Stimulated activated CD4-positive, alpha-beta T cell treated with anti-CD3 and anti-CD28 coated beads, Interleukin-4, amount 100 ng/mL, for 1 hour (primary cell): ENCODE measurements around the gene PAFAH1B1.
A peak's percentile ranks its signal among the peaks of the same experiment; 100 is the strongest.
"Not testable (repeated sequence)": the region's sequence is repeated elsewhere in the genome, so short reads cannot be mapped to it uniquely, and the experiment has no call there.

Source experiments
- DNase-seq: peaks from one replicate; pipeline ENCODE4 v3.0.0-alpha.2; 2020

PAFAH1B1 gene

DNA sequence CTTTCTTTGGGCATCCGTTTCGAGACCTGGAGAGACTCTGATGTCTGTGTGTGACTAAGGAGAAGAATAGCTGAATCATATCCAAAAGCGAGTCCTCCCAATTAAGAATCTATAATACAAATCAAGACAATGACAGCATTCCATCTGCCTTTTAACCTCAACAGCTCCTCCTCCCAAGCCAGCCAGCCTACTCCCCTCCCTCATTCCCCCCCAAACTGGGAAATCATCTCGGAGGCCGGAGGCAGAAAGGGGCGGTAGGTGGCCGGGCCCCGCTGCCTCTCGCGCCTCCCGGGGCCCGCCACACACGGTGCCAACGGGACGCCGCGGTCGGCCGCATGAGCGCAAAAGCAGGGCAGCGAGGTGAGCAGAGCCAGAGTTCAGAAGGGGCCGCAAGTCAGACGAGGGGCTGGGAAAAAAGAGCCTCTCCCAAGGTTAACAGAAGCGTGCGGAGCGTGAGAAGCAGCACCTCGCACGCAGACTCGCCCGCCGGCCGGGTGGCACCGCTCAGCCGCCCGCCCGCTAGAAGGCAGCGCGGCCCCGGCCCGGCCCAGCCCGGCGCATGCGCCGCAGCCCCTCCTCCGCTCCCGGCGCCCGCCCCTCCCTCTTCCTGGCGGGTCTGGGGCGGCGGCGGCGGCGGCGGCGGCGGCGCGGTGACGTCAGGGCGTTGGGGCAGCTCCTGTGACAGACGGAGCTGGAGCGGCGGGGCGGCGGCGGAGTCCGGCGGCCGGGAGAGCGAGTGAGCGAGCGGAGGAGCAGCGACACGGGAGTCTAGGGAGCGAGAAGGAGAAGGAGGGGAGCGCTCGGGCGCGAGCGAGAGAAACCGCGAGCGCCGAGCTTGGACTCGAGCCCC lies at the start of gene PAFAH1B1:
TSS of gene PAFAH1B1 (plus strand) at position 684 of the 850 bp plus-strand sequence. CDS start 44,635 bp downstream, outside the sequence.
- DNase-seq = peak; percentile 96

DNA sequence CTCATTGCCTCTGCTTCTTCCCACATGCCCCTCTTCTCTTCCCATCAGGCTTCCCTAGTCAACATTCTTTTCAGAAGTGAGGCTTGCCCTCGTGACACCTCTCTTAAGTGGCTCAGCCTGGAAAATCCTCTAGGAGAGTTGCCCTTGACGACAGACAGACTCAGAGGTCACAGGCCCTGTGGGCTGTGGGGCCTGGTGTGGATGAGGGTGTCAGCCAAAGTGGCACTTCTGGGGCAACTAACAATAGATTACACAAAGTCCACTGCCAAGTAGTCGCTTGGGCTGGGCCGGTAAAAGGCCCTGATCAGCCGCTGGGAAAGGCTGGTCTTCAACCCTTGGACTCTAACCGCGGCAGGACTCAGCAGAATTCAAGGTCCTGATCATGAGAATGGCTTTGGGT lies 48.1 kb upstream of the PAFAH1B1 start:
- DNase-seq = no peak

DNA sequence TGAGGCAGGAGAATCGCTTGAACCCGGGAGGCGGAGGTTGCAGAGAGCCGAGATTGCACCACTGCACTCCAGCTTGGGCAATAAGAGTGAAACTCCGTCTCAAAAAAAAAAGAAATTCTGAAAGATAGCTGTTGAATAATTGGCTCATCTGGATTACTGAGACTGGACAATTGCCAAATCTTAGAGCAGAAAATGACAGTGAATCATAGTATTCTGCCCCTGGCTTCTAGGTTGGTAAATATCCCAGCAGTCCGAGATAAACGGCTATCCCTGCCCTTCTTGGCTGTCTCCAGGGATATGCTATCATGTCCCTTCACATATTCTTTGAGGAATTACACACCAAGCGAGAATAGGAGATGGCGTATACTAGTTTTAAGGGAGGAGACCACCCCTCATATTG lies 46.3 kb upstream of the PAFAH1B1 start:
- no peak for DNase-seq

DNA sequence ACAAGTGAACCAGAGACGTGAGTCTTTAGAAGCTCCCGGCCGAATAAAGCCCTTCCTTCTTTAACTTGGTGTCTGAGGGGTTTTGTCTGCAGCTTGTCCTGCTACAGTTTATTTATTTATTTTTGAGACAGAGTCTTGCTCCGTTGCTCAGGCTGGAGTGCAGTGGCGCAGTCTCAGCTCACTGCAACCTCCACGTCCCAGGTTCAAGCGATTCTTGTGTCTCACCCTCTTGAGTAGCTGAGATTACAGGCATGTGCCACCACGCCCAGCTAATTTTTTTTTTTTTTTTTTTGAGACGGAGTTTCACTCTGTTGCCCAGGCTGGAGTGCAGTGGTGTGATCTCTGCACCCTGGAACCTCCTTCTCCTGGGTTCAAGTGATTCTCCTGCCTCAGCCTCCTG lies 45.4 kb upstream of the PAFAH1B1 start:
- not testable (repeated sequence) for DNase-seq

DNA sequence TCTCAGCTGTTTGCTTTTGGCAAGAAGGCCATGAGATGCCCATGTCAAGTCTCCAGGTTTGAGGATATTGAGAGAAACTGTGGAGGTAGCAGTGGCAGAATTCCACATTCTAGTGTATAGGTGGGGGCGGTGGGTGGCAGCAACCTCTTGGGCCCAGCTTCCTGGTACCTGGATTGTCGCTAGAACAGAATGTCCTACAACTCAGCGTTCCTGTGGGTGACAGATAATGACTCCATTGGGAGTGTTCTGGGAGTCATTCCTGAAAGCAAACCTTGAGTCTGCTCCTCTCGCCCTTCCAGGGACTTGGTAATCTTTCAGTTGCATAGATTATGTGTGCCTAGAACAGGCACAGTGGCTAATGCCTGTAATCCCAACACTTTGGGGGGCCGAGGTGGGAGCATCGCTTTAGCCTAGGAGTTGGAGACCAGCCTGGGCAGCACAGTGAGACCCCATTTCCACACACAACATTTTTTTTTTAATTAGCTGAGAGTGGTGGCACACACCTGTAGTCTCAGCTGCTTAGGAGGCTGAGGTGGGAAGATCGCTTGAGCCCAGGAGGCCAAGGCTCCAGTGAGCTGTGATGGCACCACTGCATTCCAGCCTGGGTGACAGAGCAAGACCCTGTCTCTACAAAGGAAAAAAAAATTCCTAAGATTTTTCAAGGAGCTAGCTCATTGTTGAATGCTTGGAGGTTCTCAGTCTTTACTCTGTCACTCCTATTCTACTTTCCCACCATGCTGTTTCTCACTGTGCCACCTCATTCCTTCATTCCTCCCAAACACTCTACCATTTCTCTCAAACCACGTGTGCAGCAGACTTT lies 43.9 kb upstream of the PAFAH1B1 start:
- DNase-seq = no peak

DNA sequence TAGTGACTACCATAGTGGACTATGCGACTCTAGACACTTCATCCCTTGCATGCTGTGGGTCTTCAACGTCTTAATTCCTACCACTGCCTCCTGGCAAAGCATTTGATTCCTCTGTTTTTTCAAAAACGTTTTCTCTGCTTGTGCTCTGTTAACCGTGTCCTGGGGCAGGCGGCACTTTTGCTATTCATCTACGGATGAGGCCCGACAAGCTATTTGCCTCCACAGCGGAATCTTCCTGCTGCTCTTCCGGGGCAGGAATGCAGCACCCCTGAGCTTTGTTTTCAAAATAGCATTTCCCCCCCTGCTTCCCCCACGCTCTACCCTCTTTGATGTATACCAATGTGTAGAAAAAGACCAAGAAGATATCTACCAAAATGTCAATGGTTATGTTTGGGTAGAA lies 42.0 kb upstream of the PAFAH1B1 start:
- DNase-seq = no peak

DNA sequence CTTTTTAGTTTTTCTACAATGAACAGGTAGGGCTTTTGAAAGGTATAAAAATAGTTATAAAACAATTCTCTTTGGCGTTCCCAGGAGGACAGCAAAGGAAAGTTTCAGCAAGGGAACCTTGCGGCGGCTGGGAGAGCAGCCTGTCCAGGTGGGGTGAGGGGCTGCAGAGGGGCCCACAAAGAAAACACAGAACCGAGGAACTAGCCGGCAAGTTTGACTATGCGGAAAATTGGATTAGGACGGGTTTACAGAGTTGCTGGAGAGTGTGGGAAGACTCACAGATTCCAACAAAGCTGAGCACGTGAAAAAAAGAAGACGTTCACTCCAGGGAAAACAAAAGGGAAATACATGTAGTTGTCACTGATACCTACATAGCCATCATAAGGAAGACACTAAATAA lies 41.5 kb upstream of the PAFAH1B1 start:
- no peak for DNase-seq

DNA sequence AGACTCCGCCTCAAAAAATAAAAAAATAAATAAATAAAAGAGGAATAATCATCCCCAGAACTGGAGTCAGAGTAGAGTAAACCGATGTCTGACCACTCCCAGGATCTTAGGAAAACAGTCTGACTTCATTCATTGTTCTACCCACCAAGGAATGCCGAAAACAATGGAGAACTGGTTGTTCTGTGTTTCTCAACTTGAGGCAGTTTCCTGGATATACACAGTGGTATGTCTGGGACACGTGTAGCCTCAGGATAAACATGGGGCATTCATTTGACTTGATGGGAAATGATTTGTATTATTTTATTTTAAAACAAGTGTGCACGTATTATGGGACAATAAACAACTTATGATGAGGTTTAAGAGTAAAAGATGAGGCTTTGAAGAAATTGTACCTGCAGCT lies 32.8 kb upstream of the PAFAH1B1 start:
- DNase-seq = no peak

DNA sequence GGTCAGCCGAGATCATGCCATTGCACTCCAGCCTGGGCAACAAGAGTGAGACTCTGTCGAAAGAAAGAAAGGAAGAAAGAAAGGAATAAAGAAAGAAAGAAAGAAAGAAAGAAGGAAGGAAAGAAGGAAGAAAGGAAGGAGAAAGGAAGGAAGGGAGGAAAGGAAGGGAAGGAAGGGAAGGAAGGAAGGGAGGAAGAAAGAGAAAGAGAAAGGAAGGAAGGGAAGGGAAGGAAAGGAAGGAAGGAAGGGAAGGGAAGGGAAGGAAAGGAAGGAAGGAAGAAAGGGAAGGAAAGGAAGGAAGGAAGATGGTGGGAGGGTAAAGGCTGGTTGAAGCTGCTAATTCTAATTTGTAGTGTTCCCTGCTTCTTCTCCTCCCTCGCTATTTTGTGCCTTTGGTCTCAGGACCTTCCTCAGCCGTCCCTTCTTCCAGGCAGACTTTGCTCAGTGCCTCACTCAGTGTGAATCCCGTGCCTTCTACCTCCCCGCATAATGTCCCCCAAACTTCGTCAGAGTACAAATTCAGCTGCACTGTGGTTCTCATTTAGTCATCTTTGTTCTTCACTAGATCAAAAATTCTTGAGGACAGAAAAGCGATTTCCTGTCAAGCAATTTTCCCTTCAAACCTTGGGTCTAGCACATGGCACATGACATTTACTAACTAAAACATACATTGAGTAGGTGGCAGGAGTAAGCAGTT lies 31.1 kb upstream of the PAFAH1B1 start:
- no peak for DNase-seq

DNA sequence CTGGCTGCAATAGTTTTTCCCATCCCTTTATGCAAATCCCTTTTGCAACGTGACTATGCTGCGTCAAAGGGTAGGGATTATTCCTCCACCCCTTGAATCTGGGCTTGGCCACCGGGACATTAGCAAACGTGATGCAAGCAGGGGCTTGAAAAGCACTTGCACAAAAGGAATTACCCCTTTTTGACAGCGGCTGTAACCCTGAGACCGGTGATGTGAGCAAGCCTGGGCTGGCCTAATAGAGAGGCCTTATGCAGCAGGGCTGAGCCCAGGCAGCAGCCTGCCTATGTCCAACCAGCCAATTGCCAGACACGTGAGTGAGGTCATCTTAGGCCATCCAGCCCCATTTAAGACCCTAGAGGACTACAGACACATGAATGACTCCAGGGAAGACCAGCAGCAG lies 30.4 kb upstream of the PAFAH1B1 start:
- no peak for DNase-seq

DNA sequence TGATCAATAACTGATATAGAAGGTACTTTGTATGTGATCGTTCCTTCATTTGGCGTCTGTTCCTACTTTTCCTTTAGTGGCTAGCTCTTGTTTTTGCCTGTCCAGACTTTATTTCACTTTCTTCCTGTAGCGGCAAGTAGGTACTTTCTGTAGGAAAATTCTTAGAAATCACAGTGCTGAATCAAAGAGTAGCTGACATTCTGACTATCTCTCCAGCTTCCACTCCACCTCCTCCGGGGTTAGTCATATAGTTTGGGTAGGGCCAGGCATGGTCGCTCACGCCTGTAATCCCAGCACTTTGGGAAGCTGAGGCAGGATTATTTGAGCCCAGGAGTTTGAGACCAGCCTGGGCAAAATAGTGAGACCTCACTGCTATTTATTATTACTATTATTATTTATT lies 29.9 kb upstream of the PAFAH1B1 start:
- DNase-seq = no peak

DNA sequence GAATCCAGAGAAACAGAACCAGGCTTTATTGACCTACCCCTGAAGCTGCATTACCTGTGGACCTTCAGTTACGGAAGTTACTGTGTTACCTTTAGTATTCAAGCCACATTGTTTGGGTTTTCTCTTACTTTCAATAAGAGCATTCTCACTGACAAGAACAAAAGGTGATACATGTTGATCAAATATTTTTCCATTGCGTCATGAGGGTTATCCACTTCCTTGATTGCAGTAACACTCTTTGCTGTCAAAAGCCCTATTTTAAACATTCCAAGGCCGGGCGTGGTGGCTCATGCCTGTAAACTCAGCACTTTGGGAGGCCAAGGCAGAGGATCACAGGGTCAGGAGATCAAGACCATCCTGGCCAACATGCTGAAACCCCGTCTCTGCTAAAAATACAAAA lies 28.6 kb upstream of the PAFAH1B1 start:
- no peak for DNase-seq

DNA sequence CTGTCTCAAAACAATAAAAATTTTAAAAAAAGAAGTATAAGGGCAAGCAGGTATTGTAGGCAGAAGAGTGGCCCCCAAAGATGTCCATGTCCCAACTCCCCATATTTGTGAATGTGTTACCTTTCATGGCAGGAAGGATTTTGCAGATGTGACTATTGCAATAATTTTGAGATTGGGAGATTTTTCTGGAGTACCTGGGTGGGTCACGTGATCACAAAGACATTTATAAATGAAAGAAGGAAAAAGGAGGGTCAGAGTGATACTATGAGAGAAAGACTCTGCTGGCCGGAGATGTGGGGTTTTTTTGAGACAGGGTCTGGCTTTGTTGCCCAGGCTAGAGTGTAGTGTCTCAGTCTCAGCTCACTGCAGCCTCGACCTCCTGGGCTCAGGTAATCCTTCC lies 27.4 kb upstream of the PAFAH1B1 start:
- no peak for DNase-seq

DNA sequence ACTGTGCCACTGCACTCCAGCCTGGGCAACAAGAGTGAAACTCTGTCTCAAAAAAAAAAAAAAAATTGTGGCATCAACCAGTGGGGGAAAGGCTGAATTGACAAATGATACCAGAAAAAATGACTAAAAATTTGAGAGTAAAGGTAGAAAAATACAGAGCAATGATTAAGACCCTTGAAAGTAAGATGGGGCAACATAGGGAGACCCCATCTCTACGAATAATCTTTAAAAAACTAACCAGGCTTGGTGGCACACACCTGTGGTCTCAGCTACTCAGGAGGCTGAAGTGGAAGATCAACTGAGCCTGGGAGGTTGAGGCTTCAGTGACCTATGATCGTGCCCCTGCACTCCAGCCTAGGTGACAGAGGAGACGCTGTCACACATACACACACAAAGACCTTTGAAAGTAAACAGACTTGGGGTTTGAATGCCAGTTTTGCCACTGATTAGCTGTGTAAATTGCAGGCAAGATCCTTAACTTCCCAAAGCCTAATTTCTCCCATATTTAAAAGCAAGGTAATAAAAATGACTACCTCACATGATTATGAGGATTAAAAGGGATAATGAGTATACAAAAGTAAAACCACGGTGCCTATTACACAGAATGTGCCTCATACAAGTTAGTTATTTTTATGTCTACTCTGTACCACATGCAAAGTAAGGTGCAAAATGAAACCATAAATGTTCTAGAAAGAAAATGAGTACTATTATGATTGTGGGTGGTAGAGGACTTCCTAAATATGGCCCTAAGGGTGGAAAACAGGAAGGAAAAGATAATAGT lies 21.7 kb upstream of the PAFAH1B1 start:
- DNase-seq = no peak

DNA sequence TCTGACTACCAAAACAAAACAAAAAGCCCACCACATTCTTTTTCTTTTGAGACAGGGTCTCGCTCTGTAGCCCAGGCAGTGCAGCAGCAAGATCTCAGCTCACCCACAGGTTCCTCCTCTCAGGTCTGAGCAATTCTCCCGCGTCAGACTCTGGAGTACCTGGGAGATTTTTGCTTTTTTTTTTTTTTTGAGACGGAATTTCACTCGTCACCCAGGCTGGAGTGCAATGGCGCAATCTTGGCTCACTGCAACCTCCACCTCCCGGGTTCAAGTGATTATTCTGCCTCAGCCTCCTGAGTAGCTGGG lies 21.2 kb upstream of the PAFAH1B1 start:
- DNase-seq = not testable (repeated sequence)

DNA sequence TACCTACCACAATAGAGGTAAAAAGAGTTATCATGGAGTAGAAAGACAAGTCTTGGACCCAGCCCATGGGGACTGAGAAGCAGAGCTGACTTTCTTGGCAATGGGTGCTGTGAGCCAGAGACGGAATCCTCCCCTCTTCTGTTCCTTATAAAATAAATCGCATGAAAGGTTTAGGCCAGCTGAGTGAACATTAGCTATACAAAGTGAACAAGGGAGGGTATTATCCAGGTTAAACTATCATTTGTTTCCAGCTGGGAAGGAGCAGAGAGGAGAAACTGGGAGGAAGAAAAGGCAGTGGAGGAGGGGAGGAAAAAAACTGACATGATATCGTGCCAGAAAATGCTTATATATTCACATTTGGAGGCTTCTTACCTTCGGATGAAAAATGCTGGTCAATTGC lies 13.3 kb upstream of the PAFAH1B1 start:
- DNase-seq = no peak

DNA sequence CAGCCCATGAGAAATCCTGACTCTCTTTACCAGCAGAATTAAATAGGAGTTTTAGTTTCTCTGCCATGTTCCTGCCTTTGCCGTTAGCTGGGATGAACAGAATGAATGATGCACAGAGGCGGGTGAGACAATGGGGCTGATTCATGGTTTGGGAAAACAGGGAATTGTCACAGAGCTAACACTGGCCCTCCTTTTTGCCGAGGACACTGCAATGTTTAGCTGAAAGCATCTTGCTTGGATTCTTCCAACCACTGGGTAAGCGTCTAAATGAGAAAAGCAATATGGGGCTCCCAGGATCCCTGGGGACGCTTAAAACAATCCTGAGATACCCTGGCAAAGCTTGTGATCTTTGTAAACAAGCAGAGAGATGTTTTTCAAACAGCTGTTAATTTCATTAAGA lies 12.8 kb upstream of the PAFAH1B1 start:
- no peak for DNase-seq

DNA sequence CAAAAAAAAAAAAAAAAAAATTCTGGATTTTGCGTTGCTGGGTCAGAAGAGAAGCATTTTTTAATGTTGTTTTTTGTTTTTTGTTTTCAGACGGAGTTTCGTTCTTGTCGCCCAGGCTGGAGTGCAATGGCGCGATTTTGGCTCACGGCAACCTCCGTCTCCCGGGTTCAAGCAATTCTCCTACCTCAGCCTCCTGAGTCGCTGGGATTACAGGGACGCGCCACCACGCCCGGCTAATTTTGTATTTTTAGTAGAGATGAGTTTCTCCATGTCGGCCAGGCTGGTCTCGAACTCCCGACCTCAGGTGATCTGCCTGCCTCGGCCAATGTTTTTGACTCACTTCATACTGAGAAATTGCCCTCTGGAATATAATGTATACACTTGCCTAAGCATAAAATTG lies 11.0 kb upstream of the PAFAH1B1 start:
- no peak for DNase-seq

DNA sequence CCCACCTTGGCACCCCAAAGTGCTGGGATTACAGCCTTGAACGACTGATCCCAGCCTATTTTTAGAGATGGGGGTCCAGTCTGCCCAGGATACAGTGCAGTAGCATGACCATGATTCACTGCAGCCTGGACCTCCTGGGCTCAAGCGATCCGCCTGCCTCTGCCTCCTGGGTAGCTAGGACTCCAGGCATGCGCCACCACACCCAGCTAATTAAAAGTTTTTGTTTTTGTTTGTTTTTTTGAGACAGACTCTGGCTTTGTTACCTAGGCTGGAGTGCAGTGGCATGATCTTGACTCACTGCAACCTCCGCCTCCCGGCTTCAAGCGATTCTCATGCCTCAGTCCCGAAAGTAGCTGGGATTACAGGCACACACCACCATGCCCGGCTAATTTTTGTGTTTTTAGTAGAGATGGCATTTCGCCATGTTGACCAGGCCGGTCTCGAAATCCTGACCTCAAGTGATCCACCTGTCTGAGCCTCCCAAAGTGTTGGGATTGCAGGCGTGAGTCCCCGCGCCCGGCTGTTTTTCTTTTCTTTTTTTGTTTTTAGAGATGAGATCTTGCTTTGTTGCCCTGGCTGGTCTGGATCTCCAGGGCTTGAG lies 2.3 kb upstream of the PAFAH1B1 start:
- no peak for DNase-seq

DNA sequence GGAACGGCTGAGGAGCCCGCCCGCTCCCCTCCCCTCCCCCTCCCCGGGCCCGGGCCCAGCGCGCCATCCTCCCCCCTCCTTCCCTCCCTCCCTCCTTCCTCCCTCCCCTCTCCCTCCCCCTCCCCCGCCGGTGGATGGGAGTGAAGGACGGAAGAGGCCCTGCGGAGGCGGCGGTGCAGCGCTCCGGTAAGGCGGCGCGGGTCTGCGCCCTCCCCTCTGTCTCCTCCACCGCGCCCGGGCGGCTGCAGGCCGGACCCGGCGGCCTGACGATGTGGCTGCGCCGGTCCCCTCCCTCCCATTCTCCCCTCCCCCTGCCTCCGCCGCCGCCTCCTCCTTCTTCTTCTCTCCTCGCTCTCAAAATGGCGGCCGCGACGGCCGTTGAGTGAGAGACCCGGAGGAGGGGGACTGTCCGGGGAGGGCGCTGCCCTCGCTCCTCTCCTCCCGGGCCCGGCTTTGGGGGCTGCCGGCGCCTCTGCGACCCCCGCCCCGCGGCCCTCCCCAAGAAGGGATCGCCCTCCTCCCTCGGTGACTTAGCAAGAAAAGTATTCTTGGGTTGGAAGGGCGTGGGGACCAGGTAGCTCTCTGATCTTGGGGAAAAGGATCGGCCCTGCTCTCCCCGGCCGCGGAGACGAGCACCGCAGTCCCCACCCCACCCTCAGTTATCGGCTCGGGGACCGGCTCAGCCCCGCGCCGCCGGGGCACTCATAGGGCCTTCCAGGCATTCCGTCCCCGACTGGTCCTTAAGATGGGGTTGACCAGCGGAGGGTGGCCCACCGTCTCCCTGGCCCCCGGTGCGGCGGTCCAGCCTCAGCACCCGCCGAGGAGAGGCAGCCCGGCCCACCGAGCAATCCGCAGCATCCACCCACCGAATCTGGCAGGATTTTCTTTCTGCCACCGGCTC lies 617 bp downstream of the PAFAH1B1 start:
- DNase-seq = peak; percentile 82
